Endothelial cell of umbilical vein (primary cell): Measurements from ENCODE around the gene APPL2. TPM values are rescaled to one million over a fixed set of nuclear protein-coding genes. Genes with fewer than 3 reads are reported as not detected.

Experiments used
- BruUV-seq: library from RNA; stranded (reverse); fragments of 400-500 nt; replicated peaks from 2 replicates; lab custom pipeline; 2021; lab: Mats Ljungman, UMichigan
- CTCF ChIA-PET: fragments of 300-600, 350-600 bp; sonication (Branson Sonifier 250); formaldehyde crosslinking; loops from one replicate; lab custom pipeline; 2021; ENCODE audit warnings: antibody characterized with exemption, inconsistent platforms; lab: Charles Lee
- POLR2A ChIA-PET: fragments of 300-600, 350-600 bp; sonication (Branson Sonifier 250); formaldehyde crosslinking; loops from one replicate; lab custom pipeline; 2021; ENCODE audit warnings: antibody characterized with exemption, inconsistent platforms; lab: Charles Lee
- DNase-seq: peaks from one replicate; pipeline ENCODE4 v3.0.0-alpha.2; 2011; ENCODE audit warnings: low read depth, low spot score
- FAIRE-seq: peaks from 2 replicates; lab custom pipeline; 2011; peaks lifted over from hg19 to GRCh38; lab: Jason Lieb, UNC
- H2AFZ ChIP-seq: 2 replicates; pipeline ENCODE4 v1.6.0; 2012; ENCODE audit warnings: low read depth, low read length, control low read depth, inconsistent platforms
- H3K27ac ChIP-seq: 2 replicates; pipeline ENCODE4 v1.5.1; 2011; ENCODE audit warnings: low read depth, mild to moderate bottlenecking, control low read depth, low read length, moderate library complexity; ENCODE audit not compliant: insufficient read depth
- H3K27me3 ChIP-seq, 2 experiments: 2 replicates each; pipeline versions ENCODE4 v1.6.0 to v1.6.1; 2011; ENCODE audit warnings: low read length in 2 of 2, mixed read lengths in 1 of 2; ENCODE audit not compliant: control insufficient read depth in 2 of 2, insufficient read depth in 2 of 2
- H3K36me3 ChIP-seq, 2 experiments: 2 replicates in 1 of 2; 3 replicates in 1 of 2; pipeline ENCODE4 v1.5.1; 2011; ENCODE audit warnings: low read length in 2 of 2, mild to moderate bottlenecking in 1 of 2, moderate library complexity in 1 of 2; ENCODE audit not compliant: control insufficient read depth in 2 of 2, insufficient read depth in 2 of 2; ENCODE audit errors: extremely low read depth in 1 of 2
- H3K4me1 ChIP-seq: 3 replicates; pipeline ENCODE4 v1.5.1; 2011; ENCODE audit warnings: mild to moderate bottlenecking, low read length; ENCODE audit not compliant: control insufficient read depth, insufficient read depth; ENCODE audit errors: extremely low read depth
- H3K4me2 ChIP-seq: 2 replicates; pipeline ENCODE4 v1.6.1; 2011; ENCODE audit warnings: low read length, control low read depth, mixed read lengths; ENCODE audit not compliant: insufficient read depth
- H3K4me3 ChIP-seq, 3 experiments: fragments of 200-600 bp in 1 of 3; sonication (generic), shearing (Covaris generic) in 1 of 3; replicated peaks in 1 of 3; 2 replicates each; pipeline ENCODE4 v1.5.1; 2011 to 2016; ENCODE audit warnings: control low read depth in 3 of 3, low read length in 3 of 3, mild to moderate bottlenecking in 2 of 3, inconsistent platforms in 1 of 3, low read depth in 1 of 3, moderate library complexity in 1 of 3; ENCODE audit not compliant: insufficient read depth in 1 of 3
- H3K79me2 ChIP-seq: 2 replicates; pipeline ENCODE4 v1.6.0; 2012; ENCODE audit warnings: low read length, inconsistent platforms; ENCODE audit not compliant: control insufficient read depth, insufficient read depth
- H3K9ac ChIP-seq: replicated peaks from 2 replicates; pipeline ENCODE3; 2011; ENCODE audit warnings: low read length, control low read depth; ENCODE audit not compliant: insufficient read depth; ENCODE audit errors: extremely low read depth
- H3K9me1 ChIP-seq: replicated peaks from 3 replicates; pipeline ENCODE4 v1.6.0; 2011; ENCODE audit warnings: mild to moderate bottlenecking, low read length; ENCODE audit not compliant: control insufficient read depth, insufficient read depth; ENCODE audit errors: extremely low read depth
- H3K9me3 ChIP-seq: replicated peaks from 2 replicates; pipeline ENCODE4 v1.5.1; 2012; ENCODE audit warnings: low read length, inconsistent platforms; ENCODE audit not compliant: control insufficient read depth, insufficient read depth
- H4K20me1 ChIP-seq: replicated peaks from 2 replicates; pipeline ENCODE3; 2011; ENCODE audit warnings: mild to moderate bottlenecking, low read length; ENCODE audit not compliant: control insufficient read depth, insufficient read depth; ENCODE audit errors: extremely low read depth
- EZH2 ChIP-seq: IDR thresholded peaks from 2 replicates; pipeline ENCODE4 v1.6.1; 2012; ENCODE audit warnings: borderline replicate concordance, low read depth, mild to moderate bottlenecking, moderate library complexity, low read length, inconsistent platforms; ENCODE audit not compliant: severe bottlenecking
- FOS ChIP-seq: IDR thresholded peaks from 2 replicates; pipeline ENCODE4 v1.6.1; 2011; ENCODE audit warnings: mild to moderate bottlenecking, low read length, moderate library complexity, borderline replicate concordance; ENCODE audit not compliant: insufficient read depth
- GATA2 ChIP-seq: IDR thresholded peaks from 2 replicates; pipeline ENCODE4 v1.7.0; 2011; ENCODE audit warnings: low read depth, mild to moderate bottlenecking, moderate library complexity, mixed read lengths, low read length; ENCODE audit not compliant: insufficient read length, insufficient read depth
- JUN ChIP-seq: IDR thresholded peaks from 2 replicates; pipeline ENCODE4 v1.6.1; 2011; ENCODE audit warnings: borderline replicate concordance, low read depth; ENCODE audit not compliant: insufficient read length, insufficient read depth
- MYC ChIP-seq: IDR thresholded peaks from one replicate; pipeline ENCODE4 v1.6.1; 2011; ENCODE audit warnings: mild to moderate bottlenecking, low read depth, low read length
- POLR2A ChIP-seq: IDR thresholded peaks from 2 replicates; pipeline ENCODE4 v1.6.1; 2012; ENCODE audit warnings: low read depth, mild to moderate bottlenecking, control low read depth, low read length
- POLR2AphosphoS5 ChIP-seq: IDR thresholded peaks from 2 replicates; pipeline ENCODE4 v1.6.1; 2012; ENCODE audit warnings: low read depth, mild to moderate bottlenecking, control low read depth, low read length, moderate library complexity; ENCODE audit not compliant: insufficient read depth
- dilution Hi-C: fragments of 300-500 bp; cut with MboI; formaldehyde crosslinking; loops from one replicate; pipeline ENCODE4 v1.15.0; 2019; ENCODE audit warnings: low sequenced_read_pairs; ENCODE audit not compliant: extremely low pct_ligation_motif_present
- intact Hi-C: fragments of 100-400 bp; cut with micrococcal nuclease; formaldehyde crosslinking; loops from one replicate; pipeline ENCODE4 v1.10.0; 2022
- polyA plus RNA-seq, 4 experiments: library from polyadenylated mRNA; depleted of rRNA in 3 of 4; stranded (reverse) in 3 of 4; unstranded in 1 of 4; fragments of >200 nt; gene quantifications; 2 replicates each; pipeline versions ENCODE4 v1.2.1 to v1.2.3, GENCODE V29; 2011 to 2012; ENCODE audit warnings: missing spikeins in 1 of 4
- total RNA-seq: library from RNA; stranded (reverse); gene quantifications from 2 replicates; pipeline ENCODE4 v1.2.3, GENCODE V29; 2021
- TF ChIP-seq, protein P1 (sequence below): IDR thresholded peaks from 2 replicates; pipeline ENCODE4 v1.6.1; 2011; ENCODE audit not compliant: insufficient read depth, insufficient read length
- TF ChIP-seq, protein P2 (sequence below), 2 donors: IDR thresholded peaks; 1 replicate in 1 of 2; 2 replicates in 1 of 2; pipeline ENCODE4 v1.5.1; 2011; ENCODE audit warnings: low read length in 2 of 2, mild to moderate bottlenecking in 2 of 2, moderate library complexity in 2 of 2, control low read depth in 1 of 2, inconsistent platforms in 1 of 2, low read depth in 1 of 2; ENCODE audit not compliant: insufficient read depth in 1 of 2; ENCODE audit errors: extremely low read depth in 1 of 2

The APPL2 gene
- total and polyA plus RNA-seq, 2 donors (not counting 3 experiments of a cell fraction or from before 2014, with no cell fraction given), result 8.1 to 21.4 TPM

DNA sequence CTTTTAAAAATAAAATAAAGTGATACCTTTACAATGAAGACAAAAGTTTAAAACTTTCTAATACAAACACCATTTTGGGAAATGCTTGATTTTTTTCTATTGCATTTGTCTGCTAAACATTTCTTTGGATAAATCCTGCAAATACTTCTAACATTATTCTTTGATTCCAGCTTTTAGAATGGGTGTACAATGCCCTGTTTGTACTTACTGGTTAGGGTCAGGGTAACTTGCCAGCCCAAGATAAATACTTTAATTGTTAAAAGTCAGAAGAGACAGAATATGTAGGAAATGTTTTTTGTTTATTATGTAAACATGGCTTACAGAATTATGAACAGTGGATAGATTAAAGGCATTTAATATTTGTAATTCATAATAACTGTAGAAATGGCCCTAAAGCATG is 68.0 kb downstream of the APPL2 start:
- Histone ChIP-seq H3K9ac (no peak overlapping the region), H3K9me3 (no peaks in the 10 kb centered on the region), H4K20me1 (peaks cover 6% of the 10 kb centered on the region), H3K4me1 (no peaks in the 10 kb centered on the region), H3K4me2 (no peak overlapping the region), H3K9me1 (no peaks in the 10 kb centered on the region), H3K79me2 (no peaks in the 10 kb centered on the region), H3K27me3 (no peaks in the 10 kb centered on the region), H2AFZ (no peak overlapping the region), H3K27ac (no peak overlapping the region), H3K36me3 (peaks cover 13 to 58% of the 10 kb centered on the region in 2 experiments), H3K4me3 (no peak overlapping the region)
- CTCF ChIA-PET, result no interaction called here
- no peak for FAIRE-seq
- POLR2A ChIA-PET, result no interaction called here
- no peak for DNase-seq
- BruUV-seq, result no TSS peak
- dilution Hi-C loops, result no loop called here
- intact Hi-C loops, result loop anchor here (2.0 kb wide), 1 partner anchor 25 kb away; no protein-coding TSS in a partner anchor
- TF ChIP-seq JUN, result no peak
- no peak for TF ChIP-seq EZH2
- TF ChIP-seq MYC, result no peak
- no peak for TF ChIP-seq GATA2
- TF ChIP-seq POLR2A, result no peak
- TF ChIP-seq, protein P1, sequence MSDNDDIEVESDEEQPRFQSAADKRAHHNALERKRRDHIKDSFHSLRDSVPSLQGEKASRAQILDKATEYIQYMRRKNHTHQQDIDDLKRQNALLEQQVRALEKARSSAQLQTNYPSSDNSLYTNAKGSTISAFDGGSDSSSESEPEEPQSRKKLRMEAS, result no peak
- TF ChIP-seq, protein P2, sequence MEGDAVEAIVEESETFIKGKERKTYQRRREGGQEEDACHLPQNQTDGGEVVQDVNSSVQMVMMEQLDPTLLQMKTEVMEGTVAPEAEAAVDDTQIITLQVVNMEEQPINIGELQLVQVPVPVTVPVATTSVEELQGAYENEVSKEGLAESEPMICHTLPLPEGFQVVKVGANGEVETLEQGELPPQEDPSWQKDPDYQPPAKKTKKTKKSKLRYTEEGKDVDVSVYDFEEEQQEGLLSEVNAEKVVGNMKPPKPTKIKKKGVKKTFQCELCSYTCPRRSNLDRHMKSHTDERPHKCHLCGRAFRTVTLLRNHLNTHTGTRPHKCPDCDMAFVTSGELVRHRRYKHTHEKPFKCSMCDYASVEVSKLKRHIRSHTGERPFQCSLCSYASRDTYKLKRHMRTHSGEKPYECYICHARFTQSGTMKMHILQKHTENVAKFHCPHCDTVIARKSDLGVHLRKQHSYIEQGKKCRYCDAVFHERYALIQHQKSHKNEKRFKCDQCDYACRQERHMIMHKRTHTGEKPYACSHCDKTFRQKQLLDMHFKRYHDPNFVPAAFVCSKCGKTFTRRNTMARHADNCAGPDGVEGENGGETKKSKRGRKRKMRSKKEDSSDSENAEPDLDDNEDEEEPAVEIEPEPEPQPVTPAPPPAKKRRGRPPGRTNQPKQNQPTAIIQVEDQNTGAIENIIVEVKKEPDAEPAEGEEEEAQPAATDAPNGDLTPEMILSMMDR (IDR thresholded peaks at IDR 0.05; ENCODE audit: extremely low read depth in 1 of 2, insufficient read depth in 1 of 2, low read depth in 1 of 2, low read length in 2 of 2), result no peak
- no peak for TF ChIP-seq FOS
- TF ChIP-seq POLR2AphosphoS5, result no peak
